RPMI8226 (cell line): ENCODE measurements around the gene CEP72.
"Not testable (repeated sequence)": the region's sequence is repeated elsewhere in the genome, so short reads cannot be mapped to it uniquely, and the experiment has no call there.

Experiments
- DNase-seq: peaks from one replicate; pipeline ENCODE4 v3.0.0-alpha.2; 2015

The CEP72 gene

GRCh38 chr5:686936-687335, 74.8 kb downstream of the CEP72 start:
- not testable (repeated sequence) for DNase-seq

- DNase-seq, result not testable (repeated sequence)
Measured at GRCh38 chr5:688348-689010, 76.3 kb downstream of the CEP72 start.

GRCh38 chr5:690293-690692, 78.2 kb downstream of the CEP72 start:
- not testable (repeated sequence) for DNase-seq

- DNase-seq, result not testable (repeated sequence)
Measured at GRCh38 chr5:691049-691448, 78.9 kb downstream of the CEP72 start.

- DNase-seq, result no peak
Measured at GRCh38 chr5:691817-692528, 79.8 kb downstream of the CEP72 start.

- DNase-seq, result peak; percentile 33
Measured at GRCh38 chr5:692529-693041, 80.4 kb downstream of the CEP72 start.

- DNase-seq, result peak; percentile 94
Measured at GRCh38 chr5:693271-694041, 81.3 kb downstream of the CEP72 start, which contains the start of gene TPPP. Gene TPPP, minus strand, starts transcription at chr5:693352. Its CDS starts 15,292 bp downstream, at chr5:678060.

- peak; percentile 14 for DNase-seq
Measured at GRCh38 chr5:694042-694431, 81.9 kb downstream of the CEP72 start.

- not testable (repeated sequence) for DNase-seq
Measured at GRCh38 chr5:695475-695874, 83.3 kb downstream of the CEP72 start.

- peak; percentile 1 for DNase-seq
Measured at GRCh38 chr5:696191-696590, 84.1 kb downstream of the CEP72 start.

GRCh38 chr5:696753-697702, 84.9 kb downstream of the CEP72 start:
- not testable (repeated sequence) for DNase-seq
